ENCODE measurements around the gene MYH11. TPM values are rescaled to one million over a fixed set of nuclear protein-coding genes. Genes with fewer than 3 reads are reported as not detected.

MYH11 gene
- total and polyA plus RNA-seq, 10 of the 15 experiments (the other 5 are each of a cell fraction or from before 2014, with no cell fraction given), result 0.01 to 1.9 (median 0.13) TPM; not detected in 1

GRCh38 chr16:15765880-15766279, 90.9 kb downstream of the MYH11 start (continued):
- TF ChIP-seq, protein P1, sequence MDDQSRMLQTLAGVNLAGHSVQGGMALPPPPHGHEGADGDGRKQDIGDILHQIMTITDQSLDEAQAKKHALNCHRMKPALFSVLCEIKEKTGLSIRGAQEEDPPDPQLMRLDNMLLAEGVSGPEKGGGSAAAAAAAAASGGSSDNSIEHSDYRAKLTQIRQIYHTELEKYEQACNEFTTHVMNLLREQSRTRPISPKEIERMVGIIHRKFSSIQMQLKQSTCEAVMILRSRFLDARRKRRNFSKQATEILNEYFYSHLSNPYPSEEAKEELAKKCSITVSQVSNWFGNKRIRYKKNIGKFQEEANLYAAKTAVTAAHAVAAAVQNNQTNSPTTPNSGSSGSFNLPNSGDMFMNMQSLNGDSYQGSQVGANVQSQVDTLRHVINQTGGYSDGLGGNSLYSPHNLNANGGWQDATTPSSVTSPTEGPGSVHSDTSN (IDR thresholded peaks at IDR 0.05; ENCODE audit: insufficient replicate concordance, low read depth, low read length), result peak; percentile 51
- peak; percentile 70 for TF ChIP-seq NBN (IDR thresholded peaks at IDR 0.05)
- no peak for TF ChIP-seq EED (IDR thresholded peaks at IDR 0.05; ENCODE audit: low read depth)
- TF ChIP-seq POU2F2 (IDR thresholded peaks at IDR 0.05; ENCODE audit: borderline replicate concordance, low read depth, low read length), result peak; percentile 57; the same call in 1 of the 3 replicates
- TF ChIP-seq DPF2 (IDR thresholded peaks at IDR 0.05), result no peak; the same call in 1 of the 2 replicates
- peak; percentile 60 to 83; a peak in 3 of 4 replicates for TF ChIP-seq BHLHE40 (IDR thresholded peaks at IDR 0.05; ENCODE audit: borderline replicate concordance in 1 of 2, low read depth in 2 of 2, low read length in 1 of 2)
- TF ChIP-seq RBBP5 (conservative IDR thresholded peaks at IDR 0.05), result no peak
- no peak for TF ChIP-seq IRF3 (IDR thresholded peaks at IDR 0.05)
- TF ChIP-seq TCF7 (IDR thresholded peaks at IDR 0.05; ENCODE audit: borderline replicate concordance), result no peak
- TF ChIP-seq RAD51 (IDR thresholded peaks at IDR 0.05), result no peak; the same call in 1 of the 2 replicates
- TF ChIP-seq MTA2 (IDR thresholded peaks at IDR 0.05; ENCODE audit: low read depth), result peak; percentile 94
- no peak for TF ChIP-seq NFIC (IDR thresholded peaks at IDR 0.05; ENCODE audit: low read depth, low read length)
- TF ChIP-seq MEF2B (IDR thresholded peaks at IDR 0.05; ENCODE audit: partially characterized antibody, poor library complexity, severe bottlenecking), result peak; percentile 99
- TF ChIP-seq, protein P2, sequence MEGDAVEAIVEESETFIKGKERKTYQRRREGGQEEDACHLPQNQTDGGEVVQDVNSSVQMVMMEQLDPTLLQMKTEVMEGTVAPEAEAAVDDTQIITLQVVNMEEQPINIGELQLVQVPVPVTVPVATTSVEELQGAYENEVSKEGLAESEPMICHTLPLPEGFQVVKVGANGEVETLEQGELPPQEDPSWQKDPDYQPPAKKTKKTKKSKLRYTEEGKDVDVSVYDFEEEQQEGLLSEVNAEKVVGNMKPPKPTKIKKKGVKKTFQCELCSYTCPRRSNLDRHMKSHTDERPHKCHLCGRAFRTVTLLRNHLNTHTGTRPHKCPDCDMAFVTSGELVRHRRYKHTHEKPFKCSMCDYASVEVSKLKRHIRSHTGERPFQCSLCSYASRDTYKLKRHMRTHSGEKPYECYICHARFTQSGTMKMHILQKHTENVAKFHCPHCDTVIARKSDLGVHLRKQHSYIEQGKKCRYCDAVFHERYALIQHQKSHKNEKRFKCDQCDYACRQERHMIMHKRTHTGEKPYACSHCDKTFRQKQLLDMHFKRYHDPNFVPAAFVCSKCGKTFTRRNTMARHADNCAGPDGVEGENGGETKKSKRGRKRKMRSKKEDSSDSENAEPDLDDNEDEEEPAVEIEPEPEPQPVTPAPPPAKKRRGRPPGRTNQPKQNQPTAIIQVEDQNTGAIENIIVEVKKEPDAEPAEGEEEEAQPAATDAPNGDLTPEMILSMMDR (IDR thresholded peaks at IDR 0.05 in 2 of 3, conservative IDR thresholded peaks at IDR 0.05 in 1 of 3; ENCODE audit: control insufficient read depth in 2 of 3, extremely low read depth in 1 of 3, insufficient read depth in 1 of 3, low read depth in 3 of 3, low read length in 3 of 3), result peak; percentile 80 to 93 (median 81)
- TF ChIP-seq PAX5 (IDR thresholded peaks at IDR 0.05; ENCODE audit: borderline replicate concordance, low read depth, low read length), result 0 out of 2 replicates have a peak, but pooled peaks have one; percentile 12
- peak; percentile 94 for TF ChIP-seq RUNX3 (IDR thresholded peaks at IDR 0.05; ENCODE audit: low read length)
- no peak for TF ChIP-seq POLR2AphosphoS2 (IDR thresholded peaks at IDR 0.05; ENCODE audit: low read depth, low read length)
- TF ChIP-seq ATF7 (IDR thresholded peaks at IDR 0.05; ENCODE audit: low read depth), result peak; percentile 77
- TF ChIP-seq PML (IDR thresholded peaks at IDR 0.05; ENCODE audit: low read length), result no peak
- TF ChIP-seq YY1 (IDR thresholded peaks at IDR 0.05; ENCODE audit: low read depth, low read length), result peak; percentile 68
- no peak for TF ChIP-seq BCL3 (IDR thresholded peaks at IDR 0.05; ENCODE audit: borderline replicate concordance, insufficient read depth, low read depth, low read length, poor library complexity, severe bottlenecking)
- TF ChIP-seq HDAC6 (IDR thresholded peaks at IDR 0.05; ENCODE audit: unreplicated experiment), result no peak
- TF ChIP-seq RAD21 (IDR thresholded peaks at IDR 0.05; ENCODE audit: insufficient read depth, low read depth, low read length), result peak; percentile 88
- peak; percentile 38; the same call in 1 of the 2 replicates for TF ChIP-seq FOXM1 (IDR thresholded peaks at IDR 0.05; ENCODE audit: low read depth, low read length)
- TF ChIP-seq POLR2AphosphoS5 (IDR thresholded peaks at IDR 0.05; ENCODE audit: low read length), result no peak
